ENCODE measurements around the gene SLC39A11. TPM values are rescaled to one million over a fixed set of nuclear protein-coding genes. Genes with fewer than 3 reads are reported as not detected.

SLC39A11 gene
- total RNA-seq, 1 experiment from 2014 or later, result 46.4 TPM

DNA sequence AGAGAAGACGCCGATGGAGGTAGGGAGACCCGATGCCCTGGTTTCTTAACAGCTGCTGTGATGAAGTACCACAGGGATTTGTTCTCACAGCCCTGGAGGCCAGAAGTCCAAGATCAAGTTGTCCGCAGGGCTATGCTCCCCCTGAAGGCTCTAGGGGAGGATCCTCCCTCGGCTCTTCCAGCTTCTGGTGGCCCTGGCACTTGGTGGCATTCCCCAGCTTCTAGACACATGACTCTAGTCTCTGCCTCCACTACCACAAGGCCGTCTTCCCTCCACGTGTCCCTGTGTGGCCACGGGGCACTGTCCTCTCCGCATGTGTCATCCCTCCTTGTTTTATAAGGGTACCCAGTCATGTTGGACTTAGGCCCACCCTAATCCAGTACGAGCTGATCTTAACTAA, 375.2 kb downstream of the SLC39A11 start:
- no peaks in the 10 kb centered on the region for H3K9me3 ChIP-seq (ENCODE audit: control insufficient read depth in 1 of 2, insufficient read depth in 1 of 2, low read depth in 1 of 2, low read length in 2 of 2)
- H4K20me1 ChIP-seq (ENCODE audit: insufficient read depth), result no peaks in the 10 kb centered on the region
- TF ChIP-seq YY1 (IDR thresholded peaks at IDR 0.05; ENCODE audit: extremely low read depth, insufficient replicate concordance, low read depth, low read length) (no peak), CTCF (IDR thresholded peaks at IDR 0.05 in 2 of 3, conservative IDR thresholded peaks at IDR 0.05 in 1 of 3; ENCODE audit: borderline replicate concordance in 1 of 3, insufficient read depth in 1 of 3, low read depth in 2 of 3, low read length in 2 of 3) (no peak), TCF7L2 (IDR thresholded peaks at IDR 0.05; ENCODE audit: borderline replicate concordance, extremely low read depth, insufficient read depth, insufficient read length) (no peak), SRF (IDR thresholded peaks at IDR 0.05; ENCODE audit: low read depth) (no peak), EGR1 (IDR thresholded peaks at IDR 0.05; ENCODE audit: low read depth) (no peak), ZNF274 (IDR thresholded peaks at IDR 0.05; ENCODE audit: low read depth, low read length) (no peak), SP1 (IDR thresholded peaks at IDR 0.05; ENCODE audit: low read depth) (no peak), ELF1 (IDR thresholded peaks at IDR 0.05; ENCODE audit: borderline replicate concordance, low read depth) (no peak), ATF3 (IDR thresholded peaks at IDR 0.05) (no peak)
- peaks cover 46 to 64% of the 10 kb centered on the region in 2 experiments for H3K4me1 ChIP-seq (ENCODE audit: control insufficient read depth in 1 of 2, insufficient read depth in 2 of 2, low read length in 2 of 2)
- ATAC-seq (peak; percentile 10), DNase-seq (ENCODE audit: low read depth, low spot score) (no peak)
- no peaks in the 10 kb centered on the region for H3K9me2 ChIP-seq (ENCODE audit: insufficient read depth)
- ChIA-PET RAD21 (ENCODE audit: low non-redundant PET in 1 of 2, low total read pairs in 2 of 2, uncharacterized antibody in 2 of 2, unreplicated experiment in 2 of 2) (interaction anchor here (0.5 to 2.7 kb wide), 12 partner anchors 8 to 161 kb away, joined by 3 to 10 read pairs (median 4); no protein-coding TSS in a partner anchor), POLR2A (interaction anchor here (1.0 to 2.7 kb wide), 10 partner anchors 8 to 160 kb away, joined by 3 to 29 read pairs (median 10); no protein-coding TSS in a partner anchor), CTCF (interaction anchor here (1.3 to 17.1 kb wide), 8 partner anchors 9 to 158 kb away, joined by 3 to 448 read pairs (median 3); no protein-coding TSS in a partner anchor)
- intact Hi-C loops (cut with micrococcal nuclease), result loop anchor here (2.0 kb wide), 1 partner anchor 34 kb away; no protein-coding TSS in a partner anchor
- H3K4me2 ChIP-seq (ENCODE audit: low read length), result peak overlapping the region; percentile 68
- H3K36me3 ChIP-seq (ENCODE audit: control insufficient read depth in 1 of 2, insufficient read depth in 2 of 2, low read length in 2 of 2), result no peaks in the 10 kb centered on the region
- H3K9ac ChIP-seq (ENCODE audit: low read length), result peak overlapping the region; percentile 54
- H3K27me3 ChIP-seq (ENCODE audit: insufficient read depth, low read length), result no peaks in the 10 kb centered on the region
- H3K4me3 ChIP-seq (replicated peaks in 1 of 2; ENCODE audit: low read depth in 1 of 2, low read length in 2 of 2), result peak overlapping the region in 1 of 2 experiments; percentile 21; a peak in 2 of 4 replicates
- H3K27ac ChIP-seq (ENCODE audit: low read depth, low read length), result peak overlapping the region; percentile 49
- TSS peak; percentile 75 for BruUV-seq (replicated peaks)
- no peak overlapping the region for H2AFZ ChIP-seq (ENCODE audit: low read depth, low read length, poor library complexity, severe bottlenecking)
- H3K79me2 ChIP-seq (ENCODE audit: insufficient read depth, low read length), result no peaks in the 10 kb centered on the region; the same call in 1 of the 2 replicates
